Dendritic cell treated with granulocyte-macrophage colony-stimulating factor and Interleukin-4, amounts not matched to agents 40 ng/mL and 50 ng/mL, for 4 days (primary cell): ENCODE results near the gene AGXT2.

ENCODE experiments used
- H3K27ac Mint-ChIP-seq: one replicate; pipeline ENCODE4 v1.8.0; 2022; ENCODE audit warnings: mild to moderate bottlenecking, mixed read lengths
- H3K27me3 Mint-ChIP-seq: one replicate; pipeline ENCODE4 v1.8.0; 2022; ENCODE audit warnings: mild to moderate bottlenecking, mixed read lengths
- H3K36me3 Mint-ChIP-seq: one replicate; pipeline ENCODE4 v1.8.0; 2022; ENCODE audit warnings: low read depth, mixed read lengths
- H3K4me1 Mint-ChIP-seq: one replicate; pipeline ENCODE4 v1.8.0; 2022; ENCODE audit warnings: low read depth, mixed read lengths
- H3K4me3 Mint-ChIP-seq: one replicate; pipeline ENCODE4 v1.8.0; 2022; ENCODE audit warnings: mild to moderate bottlenecking, moderate library complexity, mixed read lengths
- H3K9me3 Mint-ChIP-seq: one replicate; pipeline ENCODE4 v1.8.0; 2022; ENCODE audit warnings: mixed read lengths
- intact Hi-C: fragments of 100-400 bp; cut with micrococcal nuclease; formaldehyde crosslinking; loops from one replicate; pipeline ENCODE4 v1.15.0; 2022

AGXT2 gene, protein sequence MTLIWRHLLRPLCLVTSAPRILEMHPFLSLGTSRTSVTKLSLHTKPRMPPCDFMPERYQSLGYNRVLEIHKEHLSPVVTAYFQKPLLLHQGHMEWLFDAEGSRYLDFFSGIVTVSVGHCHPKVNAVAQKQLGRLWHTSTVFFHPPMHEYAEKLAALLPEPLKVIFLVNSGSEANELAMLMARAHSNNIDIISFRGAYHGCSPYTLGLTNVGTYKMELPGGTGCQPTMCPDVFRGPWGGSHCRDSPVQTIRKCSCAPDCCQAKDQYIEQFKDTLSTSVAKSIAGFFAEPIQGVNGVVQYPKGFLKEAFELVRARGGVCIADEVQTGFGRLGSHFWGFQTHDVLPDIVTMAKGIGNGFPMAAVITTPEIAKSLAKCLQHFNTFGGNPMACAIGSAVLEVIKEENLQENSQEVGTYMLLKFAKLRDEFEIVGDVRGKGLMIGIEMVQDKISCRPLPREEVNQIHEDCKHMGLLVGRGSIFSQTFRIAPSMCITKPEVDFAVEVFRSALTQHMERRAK

DNA sequence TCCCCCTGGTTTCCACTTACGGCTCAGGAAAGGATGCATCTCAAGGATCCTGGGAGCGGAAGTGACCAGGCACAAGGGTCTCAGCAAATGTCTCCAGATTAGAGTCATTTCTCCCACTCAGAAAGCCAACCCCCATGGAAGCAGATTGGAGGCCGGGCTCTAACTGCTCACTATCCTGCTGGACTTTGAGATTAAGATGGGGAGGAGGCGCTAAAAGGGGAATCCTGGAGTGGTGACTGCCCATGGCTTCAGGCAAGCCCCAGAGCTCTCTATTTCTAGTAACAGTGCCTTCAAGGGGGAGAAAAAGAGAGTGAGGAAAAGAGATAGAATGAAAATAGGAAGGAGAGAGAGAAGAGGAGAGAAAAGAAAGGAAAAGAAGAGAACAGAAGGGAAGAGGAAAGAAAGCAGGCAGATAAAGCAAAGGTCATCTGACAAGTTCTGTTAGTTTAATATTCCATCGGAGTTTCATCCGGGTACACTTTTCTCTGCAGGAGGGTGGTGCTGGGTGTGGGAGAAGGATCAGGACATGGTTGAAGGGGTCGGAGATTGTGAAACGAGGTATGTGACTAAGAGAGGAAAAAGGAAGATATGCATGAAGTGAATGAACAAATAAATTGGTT is at the start of gene AGXT2:
Gene AGXT2 (minus strand): TSS at position 165 of the 620 bp plus-strand sequence. CDS start 57 bp downstream, at position 108.
- peaks cover 3% of the 10 kb centered on the region for H3K27me3 Mint-ChIP-seq
- H3K27ac Mint-ChIP-seq, result no peak within 1 kb of the TSS
- intact Hi-C loops, result no loop called here
- H3K9me3 Mint-ChIP-seq, result no peaks in the 10 kb centered on the region
- no peaks in the 10 kb centered on the region for H3K4me1 Mint-ChIP-seq
- no peaks in the 10 kb centered on the region for H3K36me3 Mint-ChIP-seq
- H3K4me3 Mint-ChIP-seq, result no peak within 1 kb of the TSS

DNA sequence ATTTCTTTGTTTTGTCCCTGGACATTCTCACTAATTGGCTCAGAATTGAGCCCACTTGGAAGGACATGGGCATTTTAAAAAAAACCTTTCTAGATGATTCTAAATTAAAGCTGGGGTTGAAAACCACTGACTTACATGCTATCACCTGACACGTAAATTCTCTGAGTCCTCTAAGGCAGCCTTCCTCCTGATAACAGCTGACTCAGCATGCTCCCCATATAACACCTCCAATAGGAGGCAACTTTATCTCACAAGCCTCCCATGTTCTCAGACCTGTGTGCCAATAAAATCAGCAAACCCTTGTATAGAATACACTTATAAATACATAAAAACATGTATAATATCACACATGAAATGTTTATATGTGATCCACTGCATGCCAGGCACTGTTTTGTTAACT is 49.2 kb upstream of the AGXT2 start:
- no peak overlapping the region for H3K27ac Mint-ChIP-seq
- no peak overlapping the region for H3K4me3 Mint-ChIP-seq
- no peaks in the 10 kb centered on the region for H3K4me1 Mint-ChIP-seq
- no peaks in the 10 kb centered on the region for H3K27me3 Mint-ChIP-seq
- intact Hi-C loops, result no loop called here
- no peaks in the 10 kb centered on the region for H3K36me3 Mint-ChIP-seq
- H3K9me3 Mint-ChIP-seq, result no peaks in the 10 kb centered on the region

DNA sequence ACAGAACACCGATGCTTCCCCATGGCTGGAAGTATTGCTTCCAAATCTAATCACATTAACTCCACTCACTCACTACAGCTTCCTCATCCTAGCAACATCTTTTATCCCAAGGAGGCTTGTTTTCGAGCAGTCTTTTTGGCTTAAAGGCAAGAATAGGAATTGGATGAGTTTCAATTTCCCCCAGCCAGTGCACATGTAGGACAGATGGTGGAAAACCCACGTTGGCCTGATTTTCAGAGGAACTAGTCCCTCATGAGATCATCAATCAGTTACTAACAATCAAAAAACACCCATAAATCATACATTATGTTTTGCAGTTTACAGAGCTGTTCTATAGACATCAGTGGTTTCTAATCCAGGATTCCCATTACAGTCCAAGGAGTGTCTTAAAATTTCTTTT is 48.5 kb upstream of the AGXT2 start:
- no peaks in the 10 kb centered on the region for H3K36me3 Mint-ChIP-seq
- no peaks in the 10 kb centered on the region for H3K27me3 Mint-ChIP-seq
- H3K4me3 Mint-ChIP-seq, result no peak overlapping the region
- no peaks in the 10 kb centered on the region for H3K4me1 Mint-ChIP-seq
- no peak overlapping the region for H3K27ac Mint-ChIP-seq
- no peaks in the 10 kb centered on the region for H3K9me3 Mint-ChIP-seq
- intact Hi-C loops, result no loop called here

DNA sequence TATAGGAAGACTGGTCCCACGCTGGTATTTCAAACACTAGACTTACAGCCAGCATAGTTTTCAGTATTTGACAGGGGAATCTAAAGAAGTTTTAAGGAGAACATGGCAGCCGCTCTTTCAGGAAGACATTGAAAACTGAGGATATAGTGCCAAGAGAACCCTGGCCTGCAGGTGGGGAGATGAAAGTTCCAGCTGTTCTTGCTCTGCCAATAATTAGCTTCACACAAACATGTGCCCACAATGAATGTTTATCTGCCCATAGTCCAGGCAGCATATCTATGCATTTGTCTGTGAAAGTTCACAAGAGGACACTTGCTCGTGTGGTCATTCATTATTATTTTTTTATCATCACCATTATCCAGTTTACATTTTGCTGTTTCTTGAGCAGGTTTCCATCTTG is 47.6 kb upstream of the AGXT2 start:
- no peak overlapping the region for H3K27ac Mint-ChIP-seq
- no peaks in the 10 kb centered on the region for H3K27me3 Mint-ChIP-seq
- H3K36me3 Mint-ChIP-seq, result no peaks in the 10 kb centered on the region
- no peaks in the 10 kb centered on the region for H3K9me3 Mint-ChIP-seq
- intact Hi-C loops, result no loop called here
- no peak overlapping the region for H3K4me3 Mint-ChIP-seq
- H3K4me1 Mint-ChIP-seq, result no peaks in the 10 kb centered on the region

DNA sequence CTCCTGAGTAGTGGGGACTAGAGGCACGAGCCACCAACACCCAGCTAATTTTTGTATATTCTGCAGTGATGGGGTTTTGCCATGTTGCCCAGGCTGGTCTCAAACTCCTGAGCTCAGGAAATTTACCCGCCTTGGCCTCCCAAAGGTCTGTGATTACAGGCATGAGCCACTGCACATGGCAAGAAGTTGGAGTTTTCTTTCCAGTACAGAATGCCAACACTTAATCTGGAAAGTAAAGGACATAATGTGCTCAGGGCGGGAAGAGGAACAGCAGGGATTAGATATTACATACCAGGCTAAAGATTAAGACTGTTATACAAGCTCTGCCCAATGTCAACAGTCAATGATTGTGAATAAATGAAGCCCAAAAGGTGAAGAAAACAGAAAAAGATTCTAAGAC is 47.2 kb upstream of the AGXT2 start:
- Mint-ChIP-seq H3K27ac (no peak overlapping the region), H3K4me3 (no peak overlapping the region), H3K36me3 (no peaks in the 10 kb centered on the region), H3K27me3 (no peaks in the 10 kb centered on the region), H3K4me1 (no peaks in the 10 kb centered on the region), H3K9me3 (no peaks in the 10 kb centered on the region)
- intact Hi-C loops, result no loop called here

DNA sequence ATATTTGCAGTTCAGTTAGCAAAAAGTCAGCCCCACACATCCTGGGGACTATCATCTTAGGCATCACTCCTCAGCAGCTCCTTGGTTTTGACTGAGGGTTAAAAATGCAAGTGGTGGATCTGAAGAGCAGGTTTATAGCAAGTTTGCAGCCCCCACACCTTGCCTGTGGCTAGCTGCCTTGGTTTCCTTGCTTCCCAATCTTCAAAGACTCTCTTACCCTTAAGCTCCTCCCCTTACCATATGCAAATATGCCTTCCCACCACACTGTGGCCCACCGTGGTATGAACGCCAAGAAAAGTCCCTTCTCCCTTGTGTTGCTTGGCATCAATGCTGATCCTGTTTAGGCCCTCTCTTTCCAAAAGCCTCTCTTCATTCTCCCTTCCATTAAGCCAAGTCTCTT is 45.0 kb upstream of the AGXT2 start:
- no peak overlapping the region for H3K27ac Mint-ChIP-seq
- H3K9me3 Mint-ChIP-seq, result no peaks in the 10 kb centered on the region
- H3K27me3 Mint-ChIP-seq, result no peaks in the 10 kb centered on the region
- intact Hi-C loops, result no loop called here
- H3K36me3 Mint-ChIP-seq, result no peaks in the 10 kb centered on the region
- no peaks in the 10 kb centered on the region for H3K4me1 Mint-ChIP-seq
- no peak overlapping the region for H3K4me3 Mint-ChIP-seq

DNA sequence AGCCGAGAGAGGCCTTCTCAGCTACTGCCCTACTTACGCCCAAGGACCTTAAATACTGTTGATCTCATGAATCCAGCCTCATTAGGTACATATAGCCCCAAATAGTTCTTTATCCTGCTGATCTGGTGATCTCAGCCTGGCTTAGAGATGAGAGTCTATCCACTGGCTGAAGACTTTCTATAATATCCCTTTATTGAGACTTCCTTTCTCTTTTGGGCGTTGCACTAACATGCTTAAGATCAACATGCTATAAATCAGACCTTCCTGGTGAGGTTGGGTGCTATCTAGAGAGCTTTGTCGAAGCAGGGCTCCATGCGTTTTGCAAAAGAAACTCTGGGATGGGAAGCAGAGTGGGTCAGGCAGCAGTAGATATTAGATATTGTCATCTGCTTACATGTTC is 44.0 kb upstream of the AGXT2 start:
- Mint-ChIP-seq H3K27ac (no peak overlapping the region), H3K36me3 (no peaks in the 10 kb centered on the region), H3K27me3 (no peaks in the 10 kb centered on the region), H3K4me3 (no peak overlapping the region), H3K9me3 (no peaks in the 10 kb centered on the region), H3K4me1 (no peaks in the 10 kb centered on the region)
- intact Hi-C loops, result no loop called here

DNA sequence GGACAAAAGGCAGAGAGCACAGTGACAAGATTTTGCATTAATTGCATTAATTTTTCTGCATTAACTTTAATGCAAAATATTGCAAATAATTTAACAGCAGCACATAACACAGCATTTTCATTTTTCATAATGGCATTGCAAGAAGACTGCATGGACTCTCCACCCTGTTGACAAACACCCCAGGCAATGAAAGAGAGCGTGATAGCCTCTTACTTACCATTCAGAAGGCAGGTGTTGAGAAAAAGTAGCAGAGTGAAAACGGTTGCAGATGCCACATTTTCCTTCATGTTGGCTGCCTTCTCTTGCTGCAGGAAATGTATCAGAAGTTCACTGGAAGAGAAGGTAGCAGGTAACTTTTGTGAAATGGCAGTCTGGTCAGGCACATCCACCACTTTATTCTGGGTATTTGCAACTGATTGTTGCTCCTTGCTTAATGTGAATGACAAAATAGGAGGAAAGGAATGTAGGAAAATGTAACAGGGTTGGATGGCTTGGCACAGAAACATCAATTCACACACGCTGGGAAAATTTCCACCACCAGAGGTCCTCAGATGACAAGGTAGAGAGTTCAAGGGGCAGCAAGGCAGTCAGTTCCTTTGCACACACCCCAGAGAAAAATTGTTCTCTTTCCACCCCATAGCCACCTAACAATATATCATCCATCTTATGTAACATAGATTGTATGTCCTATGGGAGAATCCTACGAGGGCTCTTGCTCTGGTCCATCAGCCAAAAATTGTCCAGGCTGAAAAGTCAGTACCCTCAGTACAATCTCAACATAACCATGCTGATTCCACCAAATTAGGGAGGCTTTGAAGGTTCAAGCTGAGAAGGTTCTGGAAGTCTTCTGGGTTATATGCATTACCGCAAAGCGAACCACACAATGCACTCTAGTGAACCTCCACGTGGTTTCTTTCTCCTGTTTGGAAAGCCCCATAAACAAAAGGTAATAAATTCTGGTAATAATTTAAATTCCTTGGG is 41.9 kb upstream of the AGXT2 start:
- Mint-ChIP-seq H3K27me3 (no peaks in the 10 kb centered on the region), H3K4me1 (no peaks in the 10 kb centered on the region), H3K27ac (no peak overlapping the region), H3K9me3 (no peaks in the 10 kb centered on the region), H3K4me3 (no peak overlapping the region), H3K36me3 (no peaks in the 10 kb centered on the region)
- intact Hi-C loops, result loop anchor here (1.0 to 5.0 kb wide), 6 partner anchors 94 to 837 kb away; no protein-coding TSS in a partner anchor

DNA sequence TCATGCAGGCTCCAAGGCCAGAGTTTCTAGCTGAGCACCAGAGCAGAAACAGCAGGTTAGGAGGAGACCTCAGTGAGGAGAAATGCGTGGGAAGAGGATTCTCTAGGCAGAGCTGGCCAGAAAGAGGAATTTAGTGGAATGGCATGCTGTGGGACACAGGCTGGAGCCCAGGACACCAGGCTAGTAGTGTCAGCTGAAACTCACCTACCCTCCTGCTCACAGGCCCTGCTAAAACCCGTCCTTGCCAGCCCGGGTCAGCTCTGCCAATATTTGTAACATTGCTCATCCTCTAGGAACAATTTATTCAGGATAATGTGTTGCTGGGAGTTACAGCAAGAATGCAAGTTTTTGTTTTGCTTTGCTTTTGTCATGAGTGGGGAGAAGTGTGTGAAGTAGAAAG is 40.2 kb upstream of the AGXT2 start:
- Mint-ChIP-seq H3K4me1 (no peaks in the 10 kb centered on the region), H3K27me3 (no peaks in the 10 kb centered on the region), H3K4me3 (no peak overlapping the region), H3K27ac (no peak overlapping the region), H3K36me3 (no peaks in the 10 kb centered on the region), H3K9me3 (no peaks in the 10 kb centered on the region)
- intact Hi-C loops, result loop anchor here (2.0 to 5.0 kb wide), 3 partner anchors 349 to 839 kb away; no protein-coding TSS in a partner anchor

DNA sequence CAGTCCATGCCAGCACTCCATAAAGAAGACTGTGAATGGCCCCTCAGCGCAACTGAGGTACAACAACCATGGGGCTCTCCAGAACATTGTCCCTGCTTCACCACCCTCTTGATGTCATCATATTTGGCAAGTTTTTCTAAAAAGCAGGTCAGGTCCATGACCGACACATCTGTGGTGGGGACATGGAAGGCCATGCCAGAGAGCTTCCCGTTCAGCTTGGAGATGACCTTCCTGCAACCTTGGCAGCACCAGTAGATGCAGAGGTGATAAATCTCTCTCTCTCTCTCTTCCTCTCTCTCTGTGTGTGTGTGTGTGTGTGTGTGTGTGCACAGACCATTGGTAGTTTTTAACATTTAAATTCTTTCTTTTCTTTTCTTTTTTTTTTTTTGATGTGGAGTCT is 35.4 kb upstream of the AGXT2 start:
- Mint-ChIP-seq H3K4me3 (no peak overlapping the region), H3K27me3 (no peaks in the 10 kb centered on the region), H3K27ac (no peak overlapping the region), H3K9me3 (no peaks in the 10 kb centered on the region), H3K36me3 (peaks cover 6% of the 10 kb centered on the region), H3K4me1 (no peaks in the 10 kb centered on the region)
- intact Hi-C loops, result no loop called here

DNA sequence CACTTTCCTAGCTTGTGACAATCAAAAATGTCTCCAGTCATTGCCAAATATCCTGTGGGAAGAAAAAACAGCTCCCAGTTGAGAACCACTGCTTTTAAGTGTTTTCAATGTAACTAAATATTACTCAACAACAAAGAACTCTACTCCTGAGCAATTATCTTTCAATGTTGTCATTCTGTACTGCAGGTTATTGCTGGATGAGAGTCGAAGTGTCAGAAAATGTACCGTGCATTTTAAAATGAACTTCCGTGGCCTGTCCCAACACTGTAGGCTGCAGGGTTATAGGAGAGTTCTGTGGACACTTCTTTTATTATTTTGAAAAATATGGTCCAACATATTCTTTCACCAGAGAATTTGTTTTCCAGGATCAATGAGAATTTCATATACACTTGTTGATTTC is 34.8 kb upstream of the AGXT2 start:
- no peak overlapping the region for H3K27ac Mint-ChIP-seq
- H3K9me3 Mint-ChIP-seq, result no peaks in the 10 kb centered on the region
- H3K4me3 Mint-ChIP-seq, result no peak overlapping the region
- H3K36me3 Mint-ChIP-seq, result peaks cover 6% of the 10 kb centered on the region
- H3K27me3 Mint-ChIP-seq, result no peaks in the 10 kb centered on the region
- intact Hi-C loops, result no loop called here
- H3K4me1 Mint-ChIP-seq, result no peaks in the 10 kb centered on the region

DNA sequence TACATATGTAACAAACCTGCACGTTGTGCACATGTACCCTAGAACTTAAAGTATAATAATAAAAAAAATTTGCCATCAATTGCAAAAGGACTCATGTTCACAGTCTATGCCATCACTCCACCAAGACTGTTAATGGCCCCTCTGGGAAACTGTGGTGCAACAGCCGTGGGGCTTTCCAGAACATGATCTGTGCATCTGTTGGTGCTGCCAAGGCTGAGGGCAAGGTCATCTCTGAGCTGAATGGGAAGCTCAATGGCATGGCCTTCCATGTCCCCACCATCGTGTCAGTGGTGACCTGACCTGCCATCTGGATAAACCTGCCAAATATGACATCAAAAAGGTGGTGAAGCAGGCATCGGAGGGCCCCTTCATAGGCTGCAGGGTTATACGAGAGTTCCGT is 33.4 kb upstream of the AGXT2 start:
- H3K27ac Mint-ChIP-seq, result no peak overlapping the region
- no peaks in the 10 kb centered on the region for H3K4me1 Mint-ChIP-seq
- H3K4me3 Mint-ChIP-seq, result no peak overlapping the region
- intact Hi-C loops, result no loop called here
- H3K9me3 Mint-ChIP-seq, result no peaks in the 10 kb centered on the region
- H3K27me3 Mint-ChIP-seq, result no peaks in the 10 kb centered on the region
- peaks cover 11% of the 10 kb centered on the region for H3K36me3 Mint-ChIP-seq

DNA sequence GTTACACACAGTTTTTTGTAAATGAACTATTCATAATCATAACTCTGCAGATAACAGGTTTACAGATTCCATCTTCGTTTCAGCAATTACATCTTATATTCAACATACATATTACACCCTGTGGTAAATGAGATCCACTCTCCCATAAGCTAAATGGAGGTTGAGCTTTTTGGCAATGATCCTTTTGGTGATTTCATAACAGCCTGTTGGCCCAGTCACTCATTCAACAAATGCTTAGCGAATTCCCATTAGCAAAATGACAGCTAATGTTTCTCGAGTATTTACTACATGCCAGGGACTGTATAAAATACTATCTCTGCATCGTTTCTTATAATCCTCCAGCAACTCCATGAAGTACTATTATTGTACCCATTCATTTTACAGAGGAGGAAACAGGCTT is 25.4 kb upstream of the AGXT2 start:
- Mint-ChIP-seq H3K4me3 (no peak overlapping the region), H3K4me1 (no peaks in the 10 kb centered on the region), H3K9me3 (no peaks in the 10 kb centered on the region), H3K36me3 (peaks cover 7% of the 10 kb centered on the region), H3K27me3 (no peaks in the 10 kb centered on the region), H3K27ac (no peak overlapping the region)
- intact Hi-C loops, result no loop called here

DNA sequence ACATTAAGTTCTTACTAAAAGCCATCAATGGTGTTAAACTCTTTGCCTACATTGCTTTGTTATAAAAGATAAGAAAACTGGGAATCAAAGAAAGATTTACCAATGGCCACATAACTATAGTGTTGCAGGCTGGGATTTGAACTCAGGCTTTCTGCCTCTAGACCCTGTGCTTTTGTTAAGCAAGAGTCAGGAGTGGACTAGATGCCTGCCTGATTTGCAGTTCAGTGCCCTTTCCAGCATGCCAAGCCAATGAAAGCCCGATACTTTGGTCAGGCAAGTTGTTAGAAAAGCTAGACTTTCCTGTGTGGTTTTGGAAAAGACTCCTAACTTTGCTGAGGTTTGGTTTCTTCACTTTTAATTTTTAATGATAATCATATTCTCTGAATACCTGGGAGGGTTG is 21.4 kb upstream of the AGXT2 start:
- peaks cover 14% of the 10 kb centered on the region for H3K4me1 Mint-ChIP-seq
- H3K27ac Mint-ChIP-seq, result no peak overlapping the region
- H3K27me3 Mint-ChIP-seq, result no peaks in the 10 kb centered on the region
- intact Hi-C loops, result no loop called here
- H3K4me3 Mint-ChIP-seq, result no peak overlapping the region
- H3K36me3 Mint-ChIP-seq, result no peaks in the 10 kb centered on the region
- no peaks in the 10 kb centered on the region for H3K9me3 Mint-ChIP-seq
